Kidney capillary endothelial cell (primary cell): ENCODE data around the gene MRO.
"Not testable (repeated sequence)": the region's sequence is repeated elsewhere in the genome, so short reads cannot be mapped to it uniquely, and the experiment has no call there.

Experiments used
- DNase-seq: peaks from one replicate; pipeline ENCODE4 v3.0.0-alpha.2; 2018; ENCODE audit warnings: low spot score

Gene MRO

GRCh38 chr18:50819728-50820378, at the start of gene MRO:
MRO (minus strand) TSS chr18:50820016; CDS start chr18:50809400, 10,616 bp downstream.
- DNase-seq = peak; percentile 75

DNA sequence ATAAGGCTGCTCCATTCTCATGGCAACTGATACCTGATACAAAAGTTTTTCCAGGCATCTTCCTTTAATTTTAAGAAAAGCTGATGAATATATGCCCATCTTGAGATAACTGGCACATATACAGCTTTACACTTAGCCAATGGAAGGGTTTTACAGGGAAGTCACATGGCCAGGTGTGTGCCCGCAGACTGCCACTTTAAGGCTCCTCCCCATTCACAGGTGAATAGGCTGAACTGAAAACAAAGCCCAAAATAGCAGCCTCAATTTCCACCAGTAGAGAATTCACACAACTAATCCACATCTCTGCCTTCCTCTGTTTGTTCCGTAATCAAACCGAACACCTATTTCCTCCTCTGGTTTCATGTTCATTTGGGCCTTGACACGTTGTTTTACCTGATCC, 49.3 kb upstream of the MRO start:
- DNase-seq = no peak

DNA sequence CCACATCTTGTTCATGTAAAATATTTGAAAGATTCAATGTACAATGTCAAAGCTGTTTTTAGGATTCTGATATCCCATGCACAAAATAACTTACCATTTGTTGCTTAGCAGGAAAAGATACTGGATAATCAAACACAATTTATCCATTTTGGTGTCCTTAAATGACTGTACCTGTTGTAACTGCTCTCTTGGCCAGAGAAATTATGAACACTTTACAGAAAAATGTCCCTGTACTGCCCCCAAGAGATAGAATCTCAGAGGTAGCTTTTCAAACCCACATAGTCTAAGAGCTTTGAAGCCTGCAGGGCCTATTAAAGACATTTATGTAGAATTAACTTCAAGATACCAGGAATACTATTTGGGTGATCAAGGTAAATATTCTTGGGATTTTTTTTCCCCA, 46.9 kb upstream of the MRO start:
- DNase-seq = no peak

- no peak for DNase-seq
Observed at GRCh38 chr18:50863840-50864375, 44.1 kb upstream of the MRO start.

DNA sequence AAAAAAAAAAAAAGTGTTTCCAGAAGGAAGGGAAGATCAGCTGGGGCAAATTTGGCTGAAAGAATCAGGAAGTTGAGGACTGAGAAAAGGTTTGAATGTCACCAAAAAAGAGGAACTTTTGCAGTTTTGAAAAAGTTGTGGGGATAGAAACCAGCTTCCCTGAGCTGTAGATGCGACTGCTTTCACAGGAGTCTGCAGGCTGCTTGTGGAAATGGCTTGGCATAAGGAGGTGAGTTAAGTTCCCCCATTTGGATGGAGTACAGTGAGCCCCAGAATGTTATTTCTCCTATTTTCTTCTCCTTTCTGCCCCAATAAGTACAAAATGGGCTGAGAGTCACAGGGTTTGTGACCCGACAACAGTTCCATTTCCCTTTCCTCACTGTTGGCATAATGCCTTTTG, 42.6 kb upstream of the MRO start:
- DNase-seq = no peak

GRCh38 chr18:50861617-50862016, 41.8 kb upstream of the MRO start:
- no peak for DNase-seq

DNA sequence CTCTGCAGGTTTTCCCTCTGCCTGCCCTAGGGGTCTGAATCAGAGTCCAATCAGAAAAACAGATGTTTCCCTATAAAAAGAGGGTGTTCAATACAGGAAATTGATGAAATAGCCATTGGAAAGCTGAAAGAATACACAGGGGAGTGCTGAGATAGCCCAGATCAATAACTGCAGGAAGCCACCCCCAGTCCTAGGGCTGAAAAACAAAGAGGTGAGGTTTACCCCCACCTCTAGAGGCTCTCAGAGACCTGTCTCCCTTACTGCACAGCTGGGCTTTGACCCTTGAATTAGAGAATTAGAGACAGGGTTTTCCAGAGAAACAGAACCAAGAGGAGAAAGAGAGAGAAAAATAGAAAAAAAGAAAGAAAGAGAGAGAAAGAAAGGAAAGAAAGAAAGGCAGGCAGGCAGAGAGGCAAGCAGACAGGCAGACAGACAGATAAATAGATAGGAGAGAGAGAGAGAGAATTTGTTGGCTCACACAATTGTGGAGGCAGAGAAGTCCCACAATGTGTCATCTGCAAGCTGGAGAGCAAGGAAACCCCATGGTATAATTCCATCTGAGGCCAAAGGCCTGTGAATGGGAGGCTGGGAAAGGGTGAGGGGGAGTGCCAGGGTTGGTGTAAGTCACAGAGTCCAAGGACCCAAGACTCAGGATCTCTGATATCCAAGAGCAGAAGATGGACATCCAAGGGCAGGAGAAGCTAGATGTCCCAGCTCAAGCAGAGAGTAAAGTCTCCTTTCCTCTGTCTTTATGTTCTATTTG, 40.2 kb upstream of the MRO start:
- DNase-seq = no peak

GRCh38 chr18:50857694-50858093, 37.9 kb upstream of the MRO start:
- DNase-seq = no peak

DNA sequence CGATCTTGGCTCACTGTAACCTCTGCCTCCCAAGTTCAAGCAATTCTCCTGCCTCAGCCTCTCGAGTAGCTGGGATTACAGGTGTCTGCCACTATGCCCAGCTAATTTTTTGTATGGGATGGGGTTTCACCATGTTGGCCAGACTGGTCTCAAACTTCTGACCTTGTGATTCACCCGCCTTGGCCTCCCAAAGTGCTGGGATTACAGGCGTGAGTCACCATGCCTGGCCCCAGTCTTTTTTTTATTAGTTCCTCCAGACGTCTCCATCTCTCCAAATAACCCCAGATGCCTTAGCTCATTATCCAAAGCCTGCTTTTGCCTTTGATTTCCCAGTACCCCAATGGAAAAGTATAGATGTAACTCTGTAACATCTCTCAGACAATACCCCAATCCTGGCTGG, 37.4 kb upstream of the MRO start:
- not testable (repeated sequence) for DNase-seq

- DNase-seq = no peak
Observed at GRCh38 chr18:50855976-50856757, 36.4 kb upstream of the MRO start.

DNA sequence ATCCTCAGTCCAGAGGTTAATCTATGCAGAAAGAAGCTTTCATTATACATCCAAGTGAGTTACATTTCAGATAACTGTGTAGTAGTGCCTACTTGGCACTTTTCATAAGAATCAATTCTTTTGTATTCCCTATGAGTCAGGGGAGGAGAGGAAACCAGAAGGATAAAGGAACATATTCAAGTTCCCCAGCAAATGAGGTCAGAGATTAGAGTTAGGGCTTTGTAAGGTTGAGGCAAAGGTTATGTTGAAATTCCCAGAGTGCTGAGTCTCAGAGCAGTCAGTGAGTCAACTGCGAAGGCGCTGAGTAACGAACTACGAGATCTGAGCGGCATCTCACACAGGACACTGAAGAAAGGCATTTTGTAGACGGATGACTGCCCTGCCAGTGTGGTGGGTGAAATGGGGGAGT, 34.1 kb upstream of the MRO start:
- peak; percentile 46 for DNase-seq

DNA sequence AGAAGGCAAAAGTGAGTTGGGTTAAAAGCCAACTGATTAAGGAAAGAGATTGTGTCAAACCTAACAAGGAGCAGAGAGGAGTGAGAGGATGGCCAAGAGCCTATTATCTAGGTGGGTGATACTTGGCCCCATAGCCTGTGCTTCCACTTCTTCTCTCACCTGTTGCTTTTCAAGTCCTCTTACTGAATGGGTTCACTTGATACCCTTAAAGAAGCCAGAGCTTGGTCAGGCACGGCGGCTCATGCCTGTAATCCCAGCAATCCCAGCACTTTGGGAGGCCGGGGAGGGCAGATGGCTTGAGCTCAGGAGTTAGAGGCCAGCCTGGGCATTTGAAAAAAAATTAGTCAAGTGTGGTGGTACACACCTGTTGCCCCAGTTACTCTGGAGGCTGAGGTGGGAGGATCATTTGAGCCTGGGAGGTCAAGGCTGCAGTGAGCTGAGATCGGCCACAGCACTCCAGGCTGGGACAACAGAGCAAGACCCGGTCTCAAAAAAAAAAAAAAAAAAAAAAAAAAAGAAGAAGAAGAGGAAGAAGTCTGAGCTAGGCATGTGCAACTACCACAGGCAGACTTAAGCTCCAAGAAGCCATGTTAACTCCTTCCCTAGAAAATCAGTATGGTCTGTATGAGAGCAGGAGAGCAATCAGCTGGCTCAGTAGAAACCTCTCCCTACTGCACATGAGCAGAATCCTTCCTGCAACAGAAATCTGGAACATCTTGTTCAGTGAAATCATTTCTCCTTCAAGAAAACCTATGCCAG, 30.7 kb upstream of the MRO start:
- DNase-seq = no peak

- DNase-seq = no peak
Observed at GRCh38 chr18:50849419-50849821, 29.6 kb upstream of the MRO start.

- no peak for DNase-seq
Observed at GRCh38 chr18:50848991-50849390, 29.2 kb upstream of the MRO start.

GRCh38 chr18:50848061-50848551, 28.3 kb upstream of the MRO start:
- no peak for DNase-seq

DNA sequence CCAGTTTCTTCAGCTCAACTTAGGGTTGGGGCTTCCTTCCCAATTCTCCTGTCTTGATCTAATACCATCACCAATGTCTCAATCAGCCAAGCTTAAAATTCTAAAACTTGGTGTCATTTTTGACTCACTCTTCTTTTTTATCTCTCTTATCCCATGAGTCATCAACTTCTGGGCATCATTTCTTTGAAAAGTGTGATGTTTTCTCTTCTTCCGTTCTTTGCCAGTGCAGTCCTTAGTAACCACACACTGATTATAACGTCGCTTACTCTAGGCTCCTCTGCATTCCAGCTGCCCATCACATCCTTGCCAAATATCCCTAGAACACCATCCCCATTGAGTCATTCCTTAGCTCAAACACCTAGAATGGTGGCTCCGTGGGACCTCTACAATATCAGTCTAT, 27.4 kb upstream of the MRO start:
- DNase-seq = no peak

DNA sequence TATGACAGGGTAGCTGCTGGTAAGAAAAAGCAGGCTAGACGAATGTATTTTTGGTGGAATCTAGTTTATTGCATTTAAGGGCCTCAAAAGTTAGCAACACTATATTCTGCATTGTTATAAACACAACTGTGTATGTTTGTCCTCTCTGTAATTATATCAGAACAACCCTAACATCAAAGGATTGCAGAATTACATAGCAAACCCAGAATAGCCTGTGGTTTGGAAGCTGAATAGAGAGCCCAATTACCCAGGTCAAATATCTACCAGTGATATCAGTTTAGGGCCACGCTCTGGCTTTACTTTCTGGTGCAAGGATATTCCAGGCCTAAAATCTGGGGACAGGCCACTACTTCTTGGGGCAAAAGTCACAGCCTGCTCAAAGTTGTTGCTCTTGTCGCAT, 25.1 kb upstream of the MRO start:
- DNase-seq = no peak

GRCh38 chr18:50844554-50844953, 24.7 kb upstream of the MRO start:
- no peak for DNase-seq

DNA sequence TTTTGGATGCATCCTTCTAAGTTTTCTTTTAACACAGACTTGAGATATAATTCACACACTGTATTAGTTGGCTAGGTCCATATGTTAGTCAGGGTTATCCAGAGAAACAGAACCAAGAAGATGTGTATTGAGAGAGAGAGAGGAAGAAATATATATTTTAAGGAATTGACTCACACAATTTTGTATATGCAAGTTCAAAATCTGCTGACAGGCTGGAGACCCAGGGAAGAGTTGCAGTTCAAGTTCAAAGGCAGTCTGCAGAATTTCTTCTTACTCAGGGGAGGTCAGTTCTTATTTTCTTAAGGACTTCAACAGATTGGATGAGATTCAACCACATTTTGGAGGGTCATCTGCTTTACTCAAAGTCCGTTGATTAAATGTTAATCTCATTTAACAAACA, 23.0 kb upstream of the MRO start:
- no peak for DNase-seq

- DNase-seq = peak; percentile 55
Observed at GRCh38 chr18:50839996-50840395, 20.2 kb upstream of the MRO start.

GRCh38 chr18:50839341-50839740, 19.5 kb upstream of the MRO start:
- DNase-seq = no peak

- DNase-seq = peak; percentile 23
Observed at GRCh38 chr18:50836521-50836957, 16.7 kb upstream of the MRO start.
